ENCODE measurements around the gene CARD14. TPM values are rescaled to one million over a fixed set of nuclear protein-coding genes. Genes with fewer than 3 reads are reported as not detected.

The CARD14 gene
- total RNA-seq, 1 donor from 2014 or later: 0.60 TPM

- H3K27ac ChIP-seq: no peak overlapping the region
- peak overlapping the region; percentile 66 for H3K9ac ChIP-seq
- peak; percentile 33 for DNase-seq (ENCODE audit: low spot score)
- H2AFZ ChIP-seq (replicated peaks): peak overlapping the region; percentile 99
- peaks cover 4% of the 10 kb centered on the region for H4K20me1 ChIP-seq (ENCODE audit: low read depth)
- peaks cover 18% of the 10 kb centered on the region for H3K27me3 Mint-ChIP-seq (ENCODE audit: insufficient read depth, low read depth)
- TF ChIP-seq EZH2phosphoT487 (IDR thresholded peaks at IDR 0.05) (no peak), CTCF (IDR thresholded peaks at IDR 0.05) (no peak), EZH2 (IDR thresholded peaks at IDR 0.05) (no peak)
- peaks cover 3% of the 10 kb centered on the region for H3F3A ChIP-seq (ENCODE audit: low read depth)
- peaks cover 15% of the 10 kb centered on the region for H3K79me2 ChIP-seq (ENCODE audit: low read depth)
- no peaks in the 10 kb centered on the region for H3K9me3 Mint-ChIP-seq
- no peaks in the 10 kb centered on the region for H3K9me3 ChIP-seq (ENCODE audit: low read depth)
- H3K4me3 Mint-ChIP-seq: peak overlapping the region; percentile 92
- peak overlapping the region; percentile 92 for H3K4me2 ChIP-seq
- peaks cover 18% of the 10 kb centered on the region for H3K4me1 ChIP-seq
- peak overlapping the region; percentile 53 for H3K27ac Mint-ChIP-seq
- peaks cover 10% of the 10 kb centered on the region for H3K36me3 Mint-ChIP-seq
- no peaks in the 10 kb centered on the region for H3K27me3 ChIP-seq
- peaks cover 34% of the 10 kb centered on the region for H3K4me1 Mint-ChIP-seq
- H3K36me3 ChIP-seq: no peaks in the 10 kb centered on the region
- H3K4me3 ChIP-seq: peak overlapping the region; percentile 100
Measured at GRCh38 chr17:80219763-80220053, 49.9 kb downstream of the CARD14 start.

GRCh38 chr17:80220054-80220735 is 50.4 kb downstream of the CARD14 start, which contains the start of the genes SGSH and SLC26A11:
TSS of gene SGSH (minus strand) at chr17:80220333. CDS start at chr17:80220313, 20 bp downstream.
TSS of gene SLC26A11 (plus strand) at chr17:80220427. CDS start at chr17:80221561, 1,134 bp downstream.
- Histone ChIP-seq H3K36me3 (no peaks in the 10 kb centered on the region), H2AFZ (replicated peaks) (peak within 1 kb of the TSS; percentile 99), H3K9ac (peak within 1 kb of the TSS; percentile 68), H3K9me3 (ENCODE audit: low read depth) (no peaks in the 10 kb centered on the region), H3K79me2 (ENCODE audit: low read depth) (peaks cover 15% of the 10 kb centered on the region), H3F3A (ENCODE audit: low read depth) (peaks cover 3% of the 10 kb centered on the region), H3K4me2 (peak within 1 kb of the TSS; percentile 92), H3K4me1 (peaks cover 20% of the 10 kb centered on the region), H4K20me1 (ENCODE audit: low read depth) (peaks cover 4% of the 10 kb centered on the region), H3K27ac (no peak within 1 kb of the TSS), H3K27me3 (no peaks in the 10 kb centered on the region), H3K4me3 (peak within 1 kb of the TSS; percentile 100)
- H3K4me1 Mint-ChIP-seq: peaks cover 34% of the 10 kb centered on the region
- TF ChIP-seq EZH2phosphoT487 (IDR thresholded peaks at IDR 0.05): no peak
- TF ChIP-seq CTCF (IDR thresholded peaks at IDR 0.05): no peak
- no peak for TF ChIP-seq EZH2 (IDR thresholded peaks at IDR 0.05)
- peak within 1 kb of the TSS; percentile 92 for H3K4me3 Mint-ChIP-seq
- H3K27me3 Mint-ChIP-seq (ENCODE audit: insufficient read depth, low read depth): peaks cover 18% of the 10 kb centered on the region
- H3K36me3 Mint-ChIP-seq: peaks cover 10% of the 10 kb centered on the region
- DNase-seq (ENCODE audit: low spot score): peak; percentile 95
- no peaks in the 10 kb centered on the region for H3K9me3 Mint-ChIP-seq
- H3K27ac Mint-ChIP-seq: peak within 1 kb of the TSS; percentile 59

GRCh38 chr17:80220736-80221215 is 50.9 kb downstream of the CARD14 start:
- Histone ChIP-seq H3K27me3 (no peaks in the 10 kb centered on the region), H3K9ac (peak overlapping the region; percentile 68), H3K36me3 (no peaks in the 10 kb centered on the region), H3K4me3 (peak overlapping the region; percentile 100), H4K20me1 (ENCODE audit: low read depth) (peaks cover 4% of the 10 kb centered on the region), H3F3A (ENCODE audit: low read depth) (peaks cover 3% of the 10 kb centered on the region), H3K27ac (no peak overlapping the region), H2AFZ (replicated peaks) (peak overlapping the region; percentile 99), H3K9me3 (ENCODE audit: low read depth) (no peaks in the 10 kb centered on the region), H3K4me2 (peak overlapping the region; percentile 92), H3K4me1 (peaks cover 22% of the 10 kb centered on the region), H3K79me2 (ENCODE audit: low read depth) (peaks cover 15% of the 10 kb centered on the region)
- Mint-ChIP-seq H3K4me3 (peak overlapping the region; percentile 90), H3K36me3 (peaks cover 10% of the 10 kb centered on the region), H3K9me3 (no peaks in the 10 kb centered on the region), H3K4me1 (peaks cover 34% of the 10 kb centered on the region), H3K27ac (no peak overlapping the region), H3K27me3 (ENCODE audit: insufficient read depth, low read depth) (peaks cover 16% of the 10 kb centered on the region)
- DNase-seq (ENCODE audit: low spot score): peak; percentile 52
- TF ChIP-seq EZH2phosphoT487 (IDR thresholded peaks at IDR 0.05): no peak
